Measurements from ENCODE around the gene CDC42. TPM values are rescaled to one million over a fixed set of nuclear protein-coding genes. Genes with fewer than 3 reads are reported as not detected.

CDC42 gene
- polyA plus RNA-seq, 1 donor, result 262 TPM

DNA sequence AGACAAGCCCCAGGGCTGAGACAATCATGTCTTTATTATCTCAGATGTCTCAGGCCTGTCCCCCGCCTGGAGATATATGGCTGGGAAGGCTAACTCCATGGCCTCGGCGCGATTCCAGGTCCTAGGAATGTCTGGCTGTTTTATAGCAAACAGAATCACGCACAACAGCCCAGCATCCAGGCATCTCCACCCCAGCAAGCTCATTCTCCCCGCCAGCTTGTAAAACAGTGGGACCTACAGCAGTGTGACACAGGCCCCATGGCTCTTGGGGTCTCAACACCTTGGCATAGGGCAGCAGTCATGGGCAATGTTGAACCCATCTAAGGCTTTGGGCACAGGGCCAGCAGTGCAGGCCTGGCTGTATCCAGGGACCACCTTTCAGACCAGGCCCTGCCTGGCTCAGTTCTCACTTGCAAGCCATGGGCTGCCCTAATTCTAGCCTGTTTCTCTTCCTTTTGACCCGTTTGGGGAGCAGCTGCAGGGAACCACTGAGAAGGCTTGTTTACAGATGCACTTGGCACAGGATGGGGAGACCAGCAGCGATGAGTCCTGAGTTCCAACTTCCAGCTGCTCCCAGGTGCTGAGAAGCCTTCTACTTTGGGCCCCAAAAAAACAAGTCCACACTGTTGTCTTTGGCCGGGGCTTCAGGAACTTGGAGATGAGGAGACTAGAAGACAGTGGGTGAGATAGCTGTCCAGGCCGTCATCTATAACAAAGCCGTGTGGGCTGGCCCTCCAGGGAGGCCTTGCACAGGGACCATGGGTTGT is 56.0 kb downstream of the CDC42 start:
- H3K9me3 ChIP-seq (ENCODE audit: control insufficient read depth, low read depth, low read length), result no peaks in the 10 kb centered on the region
- WGBS (ENCODE audit: insufficient coverage, low lambda C conversion rate), result no CpG with 5 or more reads among the region's 11 CpGs
- DNase-seq, result peak in 1 of 2 donors; percentile 17
- peaks cover 17% of the 10 kb centered on the region for H3K4me1 ChIP-seq (ENCODE audit: control insufficient read depth, insufficient read depth, low read length)
- H3K27me3 ChIP-seq (ENCODE audit: control insufficient read depth, insufficient read depth, low read length), result no peaks in the 10 kb centered on the region
- H3K36me3 ChIP-seq (ENCODE audit: control insufficient read depth, insufficient read depth, low read length), result peaks cover 26% of the 10 kb centered on the region
- no peak overlapping the region for H3K4me3 ChIP-seq (ENCODE audit: low read length)
- peak overlapping the region; percentile 13 for H3K27ac ChIP-seq (ENCODE audit: low read length)

- H3K27me3 ChIP-seq (ENCODE audit: control insufficient read depth, insufficient read depth, low read length), result no peaks in the 10 kb centered on the region
- no peak overlapping the region for H3K27ac ChIP-seq (ENCODE audit: low read length)
- no CpG with 5 or more reads among the region's 3 CpGs for WGBS (ENCODE audit: insufficient coverage, low lambda C conversion rate)
- no peak for DNase-seq
- no peak overlapping the region for H3K4me3 ChIP-seq (ENCODE audit: low read length)
- H3K9me3 ChIP-seq (ENCODE audit: control insufficient read depth, low read depth, low read length), result no peaks in the 10 kb centered on the region
- H3K36me3 ChIP-seq (ENCODE audit: control insufficient read depth, insufficient read depth, low read length), result peaks cover 24% of the 10 kb centered on the region
- peaks cover 30% of the 10 kb centered on the region for H3K4me1 ChIP-seq (ENCODE audit: control insufficient read depth, insufficient read depth, low read length)
Observed at GRCh38 chr1:22110016-22110415, 57.5 kb downstream of the CDC42 start.

- Histone ChIP-seq H3K4me1 (ENCODE audit: control insufficient read depth, insufficient read depth, low read length) (peaks cover 32% of the 10 kb centered on the region), H3K4me3 (ENCODE audit: low read length) (no peak overlapping the region), H3K27me3 (ENCODE audit: control insufficient read depth, insufficient read depth, low read length) (no peaks in the 10 kb centered on the region), H3K27ac (ENCODE audit: low read length) (no peak overlapping the region), H3K36me3 (ENCODE audit: control insufficient read depth, insufficient read depth, low read length) (peaks cover 24% of the 10 kb centered on the region), H3K9me3 (ENCODE audit: control insufficient read depth, low read depth, low read length) (no peaks in the 10 kb centered on the region)
- WGBS (ENCODE audit: insufficient coverage, low lambda C conversion rate), result no CpG with 5 or more reads among the region's 1 CpG
- no peak for DNase-seq
Observed at GRCh38 chr1:22111115-22111514, 58.6 kb downstream of the CDC42 start.

- Histone ChIP-seq H3K27ac (ENCODE audit: low read length) (no peak overlapping the region), H3K36me3 (ENCODE audit: control insufficient read depth, insufficient read depth, low read length) (peaks cover 22% of the 10 kb centered on the region), H3K9me3 (ENCODE audit: control insufficient read depth, low read depth, low read length) (no peaks in the 10 kb centered on the region), H3K4me1 (ENCODE audit: control insufficient read depth, insufficient read depth, low read length) (peaks cover 32% of the 10 kb centered on the region), H3K27me3 (ENCODE audit: control insufficient read depth, insufficient read depth, low read length) (no peaks in the 10 kb centered on the region), H3K4me3 (ENCODE audit: low read length) (no peak overlapping the region)
- 100% methylated on average over 1 of the region's 3 CpGs for WGBS (ENCODE audit: insufficient coverage, low lambda C conversion rate)
- DNase-seq, result no peak
Observed at GRCh38 chr1:22111620-22112019, 59.1 kb downstream of the CDC42 start.

- H3K36me3 ChIP-seq (ENCODE audit: control insufficient read depth, insufficient read depth, low read length), result peaks cover 26% of the 10 kb centered on the region
- no peak overlapping the region for H3K27ac ChIP-seq (ENCODE audit: low read length)
Observed at GRCh38 chr1:22112554-22112953, 60.0 kb downstream of the CDC42 start.

DNA sequence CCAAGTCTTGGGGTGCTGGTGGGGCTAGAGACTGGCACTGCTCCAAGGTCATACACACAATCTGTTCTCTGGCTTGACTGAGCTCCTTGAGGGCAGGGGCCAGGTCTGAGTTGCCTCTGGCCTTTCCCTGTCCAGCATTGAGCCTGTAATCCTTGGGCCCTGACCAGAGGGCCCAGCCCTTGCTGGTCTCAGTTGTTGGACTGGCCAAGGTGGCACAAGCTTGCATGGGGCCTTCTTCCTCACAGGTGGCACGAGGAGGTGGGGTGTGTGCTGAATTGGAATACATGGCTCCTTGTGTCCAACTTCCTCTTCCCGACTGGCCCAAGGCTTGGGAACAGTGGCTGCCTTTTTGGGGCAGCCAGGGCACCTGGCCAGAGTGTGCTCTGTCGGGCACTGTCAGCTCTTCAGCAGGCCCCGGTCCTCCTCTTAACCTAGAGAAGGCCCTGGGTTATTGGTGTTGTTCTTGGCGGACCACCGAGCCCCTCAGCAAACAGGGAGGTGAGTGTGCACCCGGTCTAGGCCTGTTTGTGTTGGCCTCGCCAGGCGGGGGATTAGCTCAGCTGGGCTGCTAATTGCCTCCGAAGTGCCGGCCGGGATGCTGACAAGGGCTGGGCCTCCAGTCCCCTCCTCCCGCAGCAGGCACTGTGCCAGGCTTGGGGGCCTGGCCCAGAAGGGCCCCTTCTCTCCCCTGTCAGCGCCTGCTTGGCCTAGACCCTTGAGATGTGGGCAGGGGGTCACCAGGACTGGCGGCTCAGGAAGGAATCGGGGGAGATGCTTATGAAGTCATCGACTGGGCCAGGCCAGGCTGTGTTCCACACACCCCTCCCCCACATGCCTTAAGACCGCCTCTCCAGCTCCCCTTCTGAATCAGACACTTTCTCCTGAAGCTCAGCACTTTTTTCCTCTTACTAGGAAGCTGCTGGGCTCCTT is 61.8 kb downstream of the CDC42 start:
- no peaks in the 10 kb centered on the region for H3K9me3 ChIP-seq (ENCODE audit: control insufficient read depth, low read depth, low read length)
- peaks cover 26% of the 10 kb centered on the region for H3K36me3 ChIP-seq (ENCODE audit: control insufficient read depth, insufficient read depth, low read length)
- H3K27me3 ChIP-seq (ENCODE audit: control insufficient read depth, insufficient read depth, low read length), result no peaks in the 10 kb centered on the region
- peaks cover 21% of the 10 kb centered on the region for H3K4me1 ChIP-seq (ENCODE audit: control insufficient read depth, insufficient read depth, low read length)
- WGBS (ENCODE audit: insufficient coverage, low lambda C conversion rate), result no CpG with 5 or more reads among the region's 18 CpGs
- H3K4me3 ChIP-seq (ENCODE audit: low read length), result no peak overlapping the region
- H3K27ac ChIP-seq (ENCODE audit: low read length), result peak overlapping the region; percentile 6
- peak; percentile 37 to 46 for DNase-seq

More at GRCh38 chr1:22112554-22112953, 60.0 kb downstream of the CDC42 start:
- no peak overlapping the region for H3K4me3 ChIP-seq (ENCODE audit: low read length)
- DNase-seq, result no peak
- H3K9me3 ChIP-seq (ENCODE audit: control insufficient read depth, low read depth, low read length), result no peaks in the 10 kb centered on the region
- no peaks in the 10 kb centered on the region for H3K27me3 ChIP-seq (ENCODE audit: control insufficient read depth, insufficient read depth, low read length)
- H3K4me1 ChIP-seq (ENCODE audit: control insufficient read depth, insufficient read depth, low read length), result peaks cover 32% of the 10 kb centered on the region
- WGBS (ENCODE audit: insufficient coverage, low lambda C conversion rate), result no CpG with 5 or more reads among the region's 3 CpGs

GRCh38 chr1:22115286-22115685 is 62.8 kb downstream of the CDC42 start:
- Histone ChIP-seq H3K27ac (ENCODE audit: low read length) (peak overlapping the region; percentile 6), H3K9me3 (ENCODE audit: control insufficient read depth, low read depth, low read length) (peaks cover 4% of the 10 kb centered on the region), H3K27me3 (ENCODE audit: control insufficient read depth, insufficient read depth, low read length) (no peaks in the 10 kb centered on the region), H3K4me3 (ENCODE audit: low read length) (no peak overlapping the region), H3K4me1 (ENCODE audit: control insufficient read depth, insufficient read depth, low read length) (peaks cover 19% of the 10 kb centered on the region), H3K36me3 (ENCODE audit: control insufficient read depth, insufficient read depth, low read length) (peaks cover 33% of the 10 kb centered on the region)
- no CpG with 5 or more reads among the region's 6 CpGs for WGBS (ENCODE audit: insufficient coverage, low lambda C conversion rate)
- DNase-seq, result peak; percentile 23 to 65

DNA sequence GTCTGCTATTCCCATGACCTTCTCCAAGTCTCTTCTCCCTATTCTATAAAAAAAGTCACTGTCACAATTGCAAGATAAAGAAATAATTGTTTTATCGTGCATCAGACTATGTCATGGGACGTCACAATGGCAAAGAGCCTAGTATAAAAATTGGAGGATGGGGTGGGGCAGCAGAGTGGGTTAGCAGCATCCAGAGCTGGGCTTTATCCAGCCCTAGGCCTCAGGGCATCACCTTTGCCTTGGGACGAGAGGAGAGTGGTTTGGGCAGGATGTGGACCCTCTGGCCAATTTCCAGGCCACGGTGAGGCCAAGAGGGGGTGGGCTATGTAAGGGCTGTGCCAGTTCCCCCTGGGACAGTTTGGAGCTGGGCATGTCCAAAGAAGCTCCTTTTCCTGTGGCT is 64.7 kb downstream of the CDC42 start:
- Histone ChIP-seq H3K4me1 (ENCODE audit: control insufficient read depth, insufficient read depth, low read length) (peaks cover 19% of the 10 kb centered on the region), H3K27me3 (ENCODE audit: control insufficient read depth, insufficient read depth, low read length) (no peaks in the 10 kb centered on the region), H3K9me3 (ENCODE audit: control insufficient read depth, low read depth, low read length) (peaks cover 4% of the 10 kb centered on the region), H3K36me3 (ENCODE audit: control insufficient read depth, insufficient read depth, low read length) (peaks cover 28% of the 10 kb centered on the region), H3K27ac (ENCODE audit: low read length) (no peak overlapping the region), H3K4me3 (ENCODE audit: low read length) (no peak overlapping the region)
- no peak for DNase-seq
- WGBS (ENCODE audit: insufficient coverage, low lambda C conversion rate), result 100% methylated on average over 1 of the region's 4 CpGs

DNA sequence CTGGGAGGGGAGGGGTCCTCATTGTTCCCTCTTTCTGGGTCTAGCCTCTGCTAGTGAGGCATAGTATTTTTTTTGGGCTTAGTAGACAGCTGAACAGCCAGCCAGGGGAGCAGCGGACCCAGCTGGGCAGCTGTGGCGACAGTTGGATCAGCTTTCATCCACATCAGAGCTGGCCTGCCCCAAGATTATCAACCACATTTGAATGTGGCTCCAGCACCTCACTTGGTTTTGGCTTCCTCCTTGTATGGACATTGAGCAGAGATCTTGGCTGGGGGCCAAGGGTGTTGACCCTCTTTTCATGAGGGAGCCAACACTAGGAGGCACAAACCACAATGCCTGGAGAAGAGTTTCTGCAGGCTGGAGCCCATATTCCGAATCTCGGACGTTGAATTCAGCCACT is 65.3 kb downstream of the CDC42 start:
- Histone ChIP-seq H3K36me3 (ENCODE audit: control insufficient read depth, insufficient read depth, low read length) (peaks cover 23% of the 10 kb centered on the region), H3K27ac (ENCODE audit: low read length) (no peak overlapping the region)

DNA sequence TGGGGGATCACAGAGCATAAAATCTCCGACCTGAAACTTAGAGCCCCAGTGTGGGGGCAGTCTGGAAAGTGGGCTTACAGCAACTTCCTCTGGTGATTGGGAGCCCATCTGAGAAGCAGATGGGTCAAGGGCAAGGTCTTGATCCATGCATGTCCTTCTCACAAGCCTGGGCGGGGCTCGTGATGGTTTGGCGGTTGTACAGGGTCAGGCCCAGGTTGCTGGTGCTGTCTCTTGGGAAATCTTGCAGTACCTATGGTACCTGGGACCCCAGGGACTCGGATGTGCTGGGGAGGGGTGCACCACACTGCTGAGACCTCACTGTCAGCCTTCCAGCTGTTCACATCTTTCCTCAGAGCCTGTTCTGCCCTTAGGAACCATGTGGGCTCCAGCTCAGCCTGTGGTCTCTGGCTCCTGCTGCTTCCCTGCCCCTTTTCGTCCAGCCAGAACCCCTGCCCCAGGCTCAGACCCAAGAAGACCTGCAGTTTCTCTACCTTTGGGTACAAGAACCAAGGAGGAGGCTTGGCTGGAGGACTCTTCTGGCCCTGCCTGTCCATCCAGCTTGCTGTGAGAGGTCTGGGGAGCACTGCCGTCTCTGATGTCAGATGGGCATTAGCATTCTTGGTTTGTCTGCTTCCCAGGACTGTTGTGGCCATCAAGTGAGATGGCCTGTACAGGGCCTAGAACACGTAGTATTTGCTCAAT is 65.9 kb downstream of the CDC42 start:
- no peak overlapping the region for H3K4me3 ChIP-seq (ENCODE audit: low read length)
- no peak for DNase-seq
- peaks cover 19% of the 10 kb centered on the region for H3K36me3 ChIP-seq (ENCODE audit: control insufficient read depth, insufficient read depth, low read length)
- H3K27ac ChIP-seq (ENCODE audit: low read length), result no peak overlapping the region
- H3K9me3 ChIP-seq (ENCODE audit: control insufficient read depth, low read depth, low read length), result peaks cover 4% of the 10 kb centered on the region
- no peaks in the 10 kb centered on the region for H3K27me3 ChIP-seq (ENCODE audit: control insufficient read depth, insufficient read depth, low read length)
- no CpG with 5 or more reads among the region's 8 CpGs for WGBS (ENCODE audit: insufficient coverage, low lambda C conversion rate)
- H3K4me1 ChIP-seq (ENCODE audit: control insufficient read depth, insufficient read depth, low read length), result peaks cover 19% of the 10 kb centered on the region

More for the DNA sequence above, 65.3 kb downstream of the CDC42 start:
- WGBS (ENCODE audit: insufficient coverage, low lambda C conversion rate), result no CpG with 5 or more reads among the region's 5 CpGs
- Histone ChIP-seq H3K27me3 (ENCODE audit: control insufficient read depth, insufficient read depth, low read length) (no peaks in the 10 kb centered on the region), H3K9me3 (ENCODE audit: control insufficient read depth, low read depth, low read length) (peaks cover 4% of the 10 kb centered on the region), H3K4me1 (ENCODE audit: control insufficient read depth, insufficient read depth, low read length) (peaks cover 19% of the 10 kb centered on the region), H3K4me3 (ENCODE audit: low read length) (no peak overlapping the region)
- no peak for DNase-seq

Data from large intestine (tissue), 3 donors.